ENCODE results near the gene TBC1D22A. TPM values are rescaled to one million over a fixed set of nuclear protein-coding genes. Genes with fewer than 3 reads are reported as not detected.

The TBC1D22A gene
- polyA plus RNA-seq, 1 donor from 2014 or later: 9.3 TPM

DNA sequence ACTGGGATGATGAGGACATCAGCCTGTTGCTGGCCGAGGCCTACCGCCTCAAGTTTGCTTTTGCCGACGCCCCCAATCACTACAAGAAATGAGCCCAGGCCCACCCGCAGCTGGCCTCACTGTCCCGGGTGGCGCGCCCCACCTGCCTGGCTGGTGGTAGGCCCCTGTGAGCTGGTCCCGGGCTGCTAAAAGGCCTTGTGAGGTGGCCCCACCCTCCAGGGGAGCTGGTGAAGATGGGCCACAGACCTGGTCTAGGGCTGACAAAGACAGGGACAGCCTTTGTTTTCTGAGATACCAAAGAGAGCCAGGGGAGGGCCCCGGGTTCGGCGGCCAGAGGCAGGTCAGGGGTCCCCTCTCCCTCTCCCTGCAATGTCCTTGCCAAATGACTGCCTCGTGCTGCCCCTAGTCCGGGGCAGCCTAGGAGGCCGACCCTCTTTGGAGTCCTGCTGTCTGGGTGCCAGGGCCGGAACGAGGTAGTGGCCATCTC is 411.1 kb downstream of the TBC1D22A start:
- Histone ChIP-seq H3K27me3 (ENCODE audit: insufficient read depth, low read depth, low read length) (no peaks in the 10 kb centered on the region), H3K27ac (ENCODE audit: low read length) (no peak overlapping the region), H3K4me2 (ENCODE audit: low read length) (no peak overlapping the region), H3F3A (ENCODE audit: insufficient read depth, low read length, poor library complexity, severe bottlenecking) (no peaks in the 10 kb centered on the region), H3K9me3 (ENCODE audit: low read length) (no peaks in the 10 kb centered on the region), H3K79me2 (replicated peaks; ENCODE audit: insufficient read depth, low read length) (no peaks in the 10 kb centered on the region), H3K9ac (ENCODE audit: low read length) (no peak overlapping the region), H3K9me2 (ENCODE audit: insufficient read depth, low read length) (no peaks in the 10 kb centered on the region), H4K20me1 (ENCODE audit: insufficient read depth) (no peaks in the 10 kb centered on the region), H2AFZ (ENCODE audit: low read depth, low read length) (no peak overlapping the region), H3K36me3 (ENCODE audit: insufficient read depth, low read length) (no peaks in the 10 kb centered on the region), H3K4me3 (ENCODE audit: low read length) (no peak overlapping the region)
- TF ChIP-seq, protein P1, sequence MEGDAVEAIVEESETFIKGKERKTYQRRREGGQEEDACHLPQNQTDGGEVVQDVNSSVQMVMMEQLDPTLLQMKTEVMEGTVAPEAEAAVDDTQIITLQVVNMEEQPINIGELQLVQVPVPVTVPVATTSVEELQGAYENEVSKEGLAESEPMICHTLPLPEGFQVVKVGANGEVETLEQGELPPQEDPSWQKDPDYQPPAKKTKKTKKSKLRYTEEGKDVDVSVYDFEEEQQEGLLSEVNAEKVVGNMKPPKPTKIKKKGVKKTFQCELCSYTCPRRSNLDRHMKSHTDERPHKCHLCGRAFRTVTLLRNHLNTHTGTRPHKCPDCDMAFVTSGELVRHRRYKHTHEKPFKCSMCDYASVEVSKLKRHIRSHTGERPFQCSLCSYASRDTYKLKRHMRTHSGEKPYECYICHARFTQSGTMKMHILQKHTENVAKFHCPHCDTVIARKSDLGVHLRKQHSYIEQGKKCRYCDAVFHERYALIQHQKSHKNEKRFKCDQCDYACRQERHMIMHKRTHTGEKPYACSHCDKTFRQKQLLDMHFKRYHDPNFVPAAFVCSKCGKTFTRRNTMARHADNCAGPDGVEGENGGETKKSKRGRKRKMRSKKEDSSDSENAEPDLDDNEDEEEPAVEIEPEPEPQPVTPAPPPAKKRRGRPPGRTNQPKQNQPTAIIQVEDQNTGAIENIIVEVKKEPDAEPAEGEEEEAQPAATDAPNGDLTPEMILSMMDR (IDR thresholded peaks at IDR 0.05; ENCODE audit: poor library complexity, severe bottlenecking): no peak
- TF ChIP-seq, protein P2, sequence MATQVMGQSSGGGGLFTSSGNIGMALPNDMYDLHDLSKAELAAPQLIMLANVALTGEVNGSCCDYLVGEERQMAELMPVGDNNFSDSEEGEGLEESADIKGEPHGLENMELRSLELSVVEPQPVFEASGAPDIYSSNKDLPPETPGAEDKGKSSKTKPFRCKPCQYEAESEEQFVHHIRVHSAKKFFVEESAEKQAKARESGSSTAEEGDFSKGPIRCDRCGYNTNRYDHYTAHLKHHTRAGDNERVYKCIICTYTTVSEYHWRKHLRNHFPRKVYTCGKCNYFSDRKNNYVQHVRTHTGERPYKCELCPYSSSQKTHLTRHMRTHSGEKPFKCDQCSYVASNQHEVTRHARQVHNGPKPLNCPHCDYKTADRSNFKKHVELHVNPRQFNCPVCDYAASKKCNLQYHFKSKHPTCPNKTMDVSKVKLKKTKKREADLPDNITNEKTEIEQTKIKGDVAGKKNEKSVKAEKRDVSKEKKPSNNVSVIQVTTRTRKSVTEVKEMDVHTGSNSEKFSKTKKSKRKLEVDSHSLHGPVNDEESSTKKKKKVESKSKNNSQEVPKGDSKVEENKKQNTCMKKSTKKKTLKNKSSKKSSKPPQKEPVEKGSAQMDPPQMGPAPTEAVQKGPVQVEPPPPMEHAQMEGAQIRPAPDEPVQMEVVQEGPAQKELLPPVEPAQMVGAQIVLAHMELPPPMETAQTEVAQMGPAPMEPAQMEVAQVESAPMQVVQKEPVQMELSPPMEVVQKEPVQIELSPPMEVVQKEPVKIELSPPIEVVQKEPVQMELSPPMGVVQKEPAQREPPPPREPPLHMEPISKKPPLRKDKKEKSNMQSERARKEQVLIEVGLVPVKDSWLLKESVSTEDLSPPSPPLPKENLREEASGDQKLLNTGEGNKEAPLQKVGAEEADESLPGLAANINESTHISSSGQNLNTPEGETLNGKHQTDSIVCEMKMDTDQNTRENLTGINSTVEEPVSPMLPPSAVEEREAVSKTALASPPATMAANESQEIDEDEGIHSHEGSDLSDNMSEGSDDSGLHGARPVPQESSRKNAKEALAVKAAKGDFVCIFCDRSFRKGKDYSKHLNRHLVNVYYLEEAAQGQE (IDR thresholded peaks at IDR 0.05; ENCODE audit: borderline replicate concordance): no peak
- TF ChIP-seq EP300 (conservative IDR thresholded peaks at IDR 0.05; ENCODE audit: poor library complexity, severe bottlenecking) (no peak), EZH2 (IDR thresholded peaks at IDR 0.05; ENCODE audit: borderline replicate concordance, insufficient read depth, low read length, poor library complexity, severe bottlenecking) (no peak), MXI1 (conservative IDR thresholded peaks at IDR 0.05; ENCODE audit: poor library complexity, severe bottlenecking) (no peak), POLR2AphosphoS5 (IDR thresholded peaks at IDR 0.05) (no peak), SMC3 (conservative IDR thresholded peaks at IDR 0.05; ENCODE audit: poor library complexity) (no peak)

DNA sequence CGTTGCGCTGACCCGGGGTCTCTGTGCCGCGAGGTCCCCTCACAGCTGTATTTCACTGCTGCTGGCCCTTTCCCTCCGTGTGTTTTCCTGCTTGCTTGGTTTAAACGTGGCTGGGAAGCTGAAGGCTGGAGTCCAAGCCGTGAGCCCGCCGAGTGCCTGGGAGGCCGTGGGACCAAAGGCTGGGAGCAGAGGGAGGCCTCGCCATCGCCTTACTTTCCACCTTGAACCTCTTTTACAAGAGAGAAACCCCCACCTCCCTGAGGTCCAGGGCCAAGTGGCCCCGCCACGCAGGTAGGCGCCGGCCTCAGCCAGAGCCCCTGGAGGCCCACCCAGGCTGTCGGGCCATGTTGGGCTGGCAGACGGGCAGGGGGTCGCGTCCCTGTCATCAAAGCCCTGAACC is 411.6 kb downstream of the TBC1D22A start:
- Histone ChIP-seq H3K36me3 (ENCODE audit: insufficient read depth, low read length) (no peaks in the 10 kb centered on the region), H3K27ac (ENCODE audit: low read length) (no peak overlapping the region), H3K4me3 (ENCODE audit: low read length) (no peak overlapping the region), H3K4me2 (ENCODE audit: low read length) (no peak overlapping the region), H3K9me2 (ENCODE audit: insufficient read depth, low read length) (no peaks in the 10 kb centered on the region), H2AFZ (ENCODE audit: low read depth, low read length) (no peak overlapping the region), H3K79me2 (replicated peaks; ENCODE audit: insufficient read depth, low read length) (no peaks in the 10 kb centered on the region), H3F3A (ENCODE audit: insufficient read depth, low read length, poor library complexity, severe bottlenecking) (no peaks in the 10 kb centered on the region), H3K27me3 (ENCODE audit: insufficient read depth, low read depth, low read length) (no peaks in the 10 kb centered on the region), H3K9me3 (ENCODE audit: low read length) (no peaks in the 10 kb centered on the region), H3K9ac (ENCODE audit: low read length) (no peak overlapping the region), H4K20me1 (ENCODE audit: insufficient read depth) (no peaks in the 10 kb centered on the region)
- TF ChIP-seq, protein P2 (IDR thresholded peaks at IDR 0.05; ENCODE audit: borderline replicate concordance): no peak
- no peak for TF ChIP-seq SMC3 (conservative IDR thresholded peaks at IDR 0.05; ENCODE audit: poor library complexity)
- TF ChIP-seq, protein P1 (IDR thresholded peaks at IDR 0.05; ENCODE audit: poor library complexity, severe bottlenecking): no peak
- no peak for TF ChIP-seq EZH2 (IDR thresholded peaks at IDR 0.05; ENCODE audit: borderline replicate concordance, insufficient read depth, low read length, poor library complexity, severe bottlenecking)
- no peak for TF ChIP-seq POLR2AphosphoS5 (IDR thresholded peaks at IDR 0.05)
- TF ChIP-seq TAF1 (IDR thresholded peaks at IDR 0.05; ENCODE audit: low read depth): no peak
- TF ChIP-seq RAD21 (conservative IDR thresholded peaks at IDR 0.05): no peak
- TF ChIP-seq MXI1 (conservative IDR thresholded peaks at IDR 0.05; ENCODE audit: poor library complexity, severe bottlenecking): no peak
- TF ChIP-seq EP300 (conservative IDR thresholded peaks at IDR 0.05; ENCODE audit: poor library complexity, severe bottlenecking): no peak
